Mammary epithelial cell (primary cell): ENCODE measurements around the gene STOML1.

Experiments
- EZH2 ChIP-seq: IDR thresholded peaks from 2 replicates; pipeline ENCODE4 v1.6.1; 2012; ENCODE audit warnings: low read length, inconsistent platforms, borderline replicate concordance
- TF ChIP-seq, protein P1 (sequence below), 2 donors: IDR thresholded peaks in 1 of 2; conservative IDR thresholded peaks in 1 of 2; 2 replicates each; pipeline ENCODE4 v1.5.1; 2011 to 2012; ENCODE audit warnings: inconsistent platforms in 2 of 2, low read length in 2 of 2, mild to moderate bottlenecking in 2 of 2, control low read depth in 1 of 2, low read depth in 1 of 2; ENCODE audit not compliant: insufficient read depth in 1 of 2; ENCODE audit errors: extremely low read depth in 1 of 2

DNA sequence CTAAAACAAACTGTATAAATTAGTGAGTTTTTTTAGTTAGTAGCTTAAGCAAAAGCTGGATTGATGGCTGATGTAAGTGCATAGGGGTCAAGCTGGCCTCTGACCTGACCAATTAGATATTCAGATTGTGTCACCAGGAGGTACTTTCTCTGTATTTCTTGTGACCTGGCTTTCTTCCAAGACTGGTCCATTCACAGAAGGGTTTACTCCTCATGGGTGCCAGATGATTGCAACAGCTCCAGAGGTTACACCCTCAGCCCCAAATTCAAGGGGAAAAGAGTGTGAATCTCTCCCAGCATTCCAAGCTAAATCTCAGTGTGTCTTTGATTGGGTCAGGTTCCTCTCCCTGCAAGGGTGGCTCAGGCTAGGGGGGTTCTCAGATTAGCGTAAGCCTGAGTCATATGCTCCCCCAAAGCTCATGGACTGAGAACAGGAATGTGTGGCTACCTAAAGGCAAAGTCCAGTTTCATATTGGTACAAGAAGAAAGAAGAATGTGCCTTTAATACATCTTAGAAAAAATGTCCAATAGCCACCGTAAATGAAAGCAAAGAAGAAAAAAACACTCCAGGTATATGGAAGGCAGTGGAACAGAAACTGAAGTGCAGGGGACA lies 18.9 kb upstream of the STOML1 start:
- TF ChIP-seq, protein P1, sequence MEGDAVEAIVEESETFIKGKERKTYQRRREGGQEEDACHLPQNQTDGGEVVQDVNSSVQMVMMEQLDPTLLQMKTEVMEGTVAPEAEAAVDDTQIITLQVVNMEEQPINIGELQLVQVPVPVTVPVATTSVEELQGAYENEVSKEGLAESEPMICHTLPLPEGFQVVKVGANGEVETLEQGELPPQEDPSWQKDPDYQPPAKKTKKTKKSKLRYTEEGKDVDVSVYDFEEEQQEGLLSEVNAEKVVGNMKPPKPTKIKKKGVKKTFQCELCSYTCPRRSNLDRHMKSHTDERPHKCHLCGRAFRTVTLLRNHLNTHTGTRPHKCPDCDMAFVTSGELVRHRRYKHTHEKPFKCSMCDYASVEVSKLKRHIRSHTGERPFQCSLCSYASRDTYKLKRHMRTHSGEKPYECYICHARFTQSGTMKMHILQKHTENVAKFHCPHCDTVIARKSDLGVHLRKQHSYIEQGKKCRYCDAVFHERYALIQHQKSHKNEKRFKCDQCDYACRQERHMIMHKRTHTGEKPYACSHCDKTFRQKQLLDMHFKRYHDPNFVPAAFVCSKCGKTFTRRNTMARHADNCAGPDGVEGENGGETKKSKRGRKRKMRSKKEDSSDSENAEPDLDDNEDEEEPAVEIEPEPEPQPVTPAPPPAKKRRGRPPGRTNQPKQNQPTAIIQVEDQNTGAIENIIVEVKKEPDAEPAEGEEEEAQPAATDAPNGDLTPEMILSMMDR (conservative IDR thresholded peaks at IDR 0.05 in 1 of 2, IDR thresholded peaks at IDR 0.05 in 1 of 2; ENCODE audit: extremely low read depth in 1 of 2, insufficient read depth in 1 of 2, low read depth in 1 of 2, low read length in 2 of 2): no peak
- no peak for TF ChIP-seq EZH2
